Activated CD4-positive, CD25-positive, alpha-beta regulatory T cell treated with anti-CD3 and anti-CD28 coated beads, Interleukin-2, amount 50 U/mL, for 24 hours (primary cell): Measurements from ENCODE around the gene ZNF790.

Experiments
- ATAC-seq, 2 donors: fragments of 150-1000 bp; cut with Tn5 transposase; one replicate each; pipeline ENCODE4 v1.10.0; 2021; ENCODE audit warnings: mild to moderate bottlenecking in 1 of 2, moderate library complexity in 1 of 2

ZNF790 gene

GRCh38 chr19:36771261-36772231 lies 66.6 kb downstream of the ZNF790 start:
- no peak for ATAC-seq
